NOMO-1 treated with dmso at 0.1 percent for 144 hours (cell line): Measurements from ENCODE around the gene MRGPRX1.
"Not testable (repeated sequence)": the region's sequence is repeated elsewhere in the genome, so short reads cannot be mapped to it uniquely, and the experiment has no call there.

ENCODE experiments used
- DNase-seq: peaks from one replicate; lab custom pipeline; 2025; ENCODE audit not compliant: unreplicated experiment; lab: John Stamatoyannopoulos, UW

Gene MRGPRX1

DNA sequence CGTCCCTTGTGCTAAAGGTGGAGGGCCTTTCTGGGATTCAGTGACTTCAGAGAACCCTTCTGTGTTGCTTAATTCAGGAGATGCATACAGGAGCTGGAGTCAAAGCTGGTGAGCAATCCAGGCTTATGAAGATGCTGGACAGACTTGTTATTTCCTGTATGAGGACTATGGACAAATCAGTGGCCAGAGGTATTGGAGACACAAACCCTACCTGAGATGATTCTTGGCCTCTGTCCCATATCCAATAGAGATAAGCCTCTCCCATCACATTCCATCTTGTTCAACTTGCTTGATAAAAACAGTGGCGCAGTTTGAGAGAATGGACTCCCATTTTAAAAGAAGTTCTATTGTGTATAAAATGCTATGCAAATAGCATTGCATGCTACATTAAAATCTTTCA, at the start of gene MRGPRX1:
TSS of gene MRGPRX1 (minus strand) at position 101 of the 400 bp plus-strand sequence. CDS start 4,630 bp downstream, outside the sequence.
- no peak for DNase-seq

DNA sequence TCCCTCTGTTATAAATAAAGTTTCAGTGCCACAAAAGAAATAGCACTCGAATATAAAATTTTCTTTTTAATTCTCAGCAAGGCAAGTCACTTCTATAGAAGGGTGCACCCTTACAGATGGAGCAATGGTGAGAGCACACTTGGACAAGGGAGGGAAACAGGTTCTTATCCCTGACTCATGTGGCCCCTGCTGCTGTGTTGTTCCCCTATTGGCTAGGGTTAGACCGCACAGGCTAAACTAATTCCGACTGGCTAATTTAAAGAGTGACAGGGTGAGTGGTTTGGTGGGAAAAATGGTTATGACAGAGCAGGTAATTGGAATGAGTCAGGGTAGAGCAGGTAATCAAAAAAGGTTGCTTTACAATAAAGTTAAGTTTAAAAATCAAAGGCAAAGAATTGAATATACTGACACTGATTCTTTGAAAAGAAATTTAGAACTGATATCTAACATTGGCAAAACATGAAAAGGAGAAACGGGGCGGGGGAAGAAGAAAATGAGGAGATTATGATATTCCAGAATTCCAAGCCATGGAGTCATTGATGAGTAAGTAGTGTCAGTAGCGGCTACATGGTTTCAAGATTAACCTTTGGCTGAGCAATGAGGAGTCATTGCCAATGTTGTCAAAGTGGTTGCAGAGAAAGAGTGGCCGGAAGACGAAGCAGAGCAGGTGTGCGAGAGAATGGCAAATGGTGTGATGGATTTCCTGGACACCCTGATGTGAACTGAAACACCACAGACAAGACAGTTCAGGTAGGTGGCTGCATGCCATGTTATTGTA, 48.4 kb upstream of the MRGPRX1 start:
- DNase-seq, result no peak

DNA sequence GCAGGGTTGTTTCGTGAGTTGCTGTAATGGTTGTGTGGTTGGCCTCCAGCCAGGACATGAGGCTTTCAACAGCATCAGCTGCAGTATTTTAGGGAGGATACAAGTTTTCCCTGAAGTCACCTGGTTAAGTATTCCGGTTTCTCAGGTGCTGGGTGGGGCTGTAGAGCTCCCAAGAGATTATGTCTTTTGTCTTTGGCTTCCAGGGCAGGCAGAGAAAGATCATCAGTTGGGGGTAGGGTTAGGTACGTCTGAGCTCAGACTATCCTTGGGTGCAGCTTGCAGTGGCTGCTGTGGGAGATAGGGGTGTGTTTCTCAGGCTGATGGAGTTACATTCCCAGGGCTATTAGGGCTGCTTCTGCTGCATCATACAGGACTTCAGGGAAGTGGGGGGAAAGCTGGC, 47.5 kb upstream of the MRGPRX1 start:
- no peak for DNase-seq

DNA sequence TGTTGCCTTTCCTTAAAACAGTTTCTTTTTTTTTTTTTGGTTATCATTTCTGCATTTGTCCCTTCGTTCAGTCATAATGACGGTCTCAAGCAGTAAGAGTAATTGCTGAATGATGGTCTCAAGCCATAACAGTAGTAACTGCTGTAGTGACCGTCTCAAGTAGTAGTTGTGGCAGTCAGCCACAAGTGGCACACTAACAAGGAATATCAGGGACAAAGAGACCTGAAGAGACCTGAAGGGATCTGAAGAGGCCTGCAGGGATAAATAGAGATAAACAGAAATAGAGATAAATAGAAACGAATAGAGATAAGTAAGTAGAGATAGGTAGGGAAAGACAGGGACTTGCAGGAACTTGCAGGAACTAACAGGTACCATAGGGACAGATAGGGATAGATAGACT, 42.7 kb upstream of the MRGPRX1 start:
- DNase-seq, result no peak

DNA sequence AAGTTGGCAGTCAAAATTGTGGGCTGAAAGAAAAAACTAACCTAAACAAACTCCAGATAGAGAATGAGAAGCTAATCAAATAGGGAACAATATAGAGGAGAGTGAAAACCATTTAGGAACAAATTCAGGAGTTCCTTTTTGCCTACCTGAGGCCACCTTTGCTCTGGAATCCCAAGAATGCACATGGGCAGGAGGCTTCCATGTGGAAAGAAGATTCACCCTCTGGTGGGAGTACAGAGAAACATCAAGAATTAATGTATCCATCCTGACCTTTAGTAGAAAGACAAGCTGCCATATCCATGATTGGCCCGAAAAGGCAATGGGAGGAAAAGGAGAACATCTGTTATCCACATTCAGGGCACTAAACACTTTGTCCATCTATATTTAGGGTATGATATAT, 35.0 kb upstream of the MRGPRX1 start:
- DNase-seq, result no peak

DNA sequence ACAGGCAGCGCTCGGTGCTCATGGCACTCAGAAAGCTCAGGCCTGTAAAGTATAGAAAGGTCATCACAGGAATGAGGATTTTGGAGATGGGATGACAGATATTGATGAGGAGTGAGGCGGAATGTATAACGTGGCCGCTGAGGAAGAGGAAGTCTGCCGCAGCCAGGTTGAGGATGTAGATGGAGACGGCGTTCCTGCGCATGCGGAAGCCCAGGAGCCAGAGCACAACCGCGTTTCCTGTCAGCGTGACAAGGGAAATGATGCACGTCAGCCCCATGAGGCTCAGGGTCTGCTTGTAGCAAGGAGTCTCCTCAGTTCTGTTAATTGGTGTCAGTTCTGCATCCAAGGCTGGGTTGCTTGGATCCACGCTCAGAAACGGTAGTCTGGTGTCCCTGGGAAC, 33.1 kb upstream of the MRGPRX1 start:
- DNase-seq, result no peak

DNA sequence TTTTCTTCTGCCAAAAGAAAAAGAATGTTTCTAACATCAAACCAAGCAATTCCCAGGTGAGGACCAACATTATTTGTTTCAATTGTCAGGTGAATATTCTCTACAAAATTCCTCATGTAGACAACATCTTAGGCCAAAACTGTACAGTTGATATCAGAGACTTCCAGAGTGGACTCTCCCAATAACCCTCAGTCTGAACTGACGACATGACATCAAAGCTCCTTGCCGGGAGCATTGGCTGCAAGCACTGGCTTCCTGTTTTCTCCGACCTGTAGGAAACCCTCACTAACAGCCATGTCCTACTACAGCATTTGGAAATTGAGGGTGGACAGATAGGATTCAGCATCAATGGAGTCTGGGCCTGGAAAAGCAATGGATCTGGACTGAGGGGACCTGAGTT, 30.5 kb upstream of the MRGPRX1 start:
- no peak for DNase-seq

DNA sequence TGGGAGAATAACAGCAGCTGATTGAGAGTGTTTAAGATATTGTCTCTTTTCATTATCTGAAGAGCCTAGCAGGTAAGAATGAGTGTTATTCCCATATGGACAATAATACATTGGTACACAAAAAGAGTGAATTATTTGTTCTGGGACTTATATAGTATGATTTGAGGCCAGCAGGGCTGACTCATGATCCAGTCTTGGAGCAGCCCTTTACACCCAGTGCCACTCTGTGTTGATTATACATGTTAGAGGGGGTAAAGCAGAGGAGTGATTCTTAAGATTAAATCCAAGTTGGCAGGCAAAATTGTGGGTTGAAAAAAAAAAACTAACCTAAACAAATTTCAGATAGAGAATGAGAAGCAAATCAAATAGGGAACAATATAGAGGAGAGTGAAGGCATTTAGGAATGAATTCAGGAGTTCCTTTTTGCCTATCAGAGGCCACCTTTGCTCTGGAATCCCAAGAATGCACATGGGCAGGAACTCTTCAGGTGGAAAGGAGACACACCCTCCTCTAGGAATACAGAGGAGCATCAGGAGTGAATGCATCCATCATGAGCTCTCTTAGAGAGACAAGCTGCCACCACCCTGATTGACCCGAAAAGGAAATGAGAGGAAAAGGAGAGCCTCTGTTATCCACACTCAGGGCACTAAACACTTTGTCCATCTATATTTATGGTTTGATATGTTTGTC, 19.2 kb upstream of the MRGPRX1 start:
- DNase-seq, result no peak

DNA sequence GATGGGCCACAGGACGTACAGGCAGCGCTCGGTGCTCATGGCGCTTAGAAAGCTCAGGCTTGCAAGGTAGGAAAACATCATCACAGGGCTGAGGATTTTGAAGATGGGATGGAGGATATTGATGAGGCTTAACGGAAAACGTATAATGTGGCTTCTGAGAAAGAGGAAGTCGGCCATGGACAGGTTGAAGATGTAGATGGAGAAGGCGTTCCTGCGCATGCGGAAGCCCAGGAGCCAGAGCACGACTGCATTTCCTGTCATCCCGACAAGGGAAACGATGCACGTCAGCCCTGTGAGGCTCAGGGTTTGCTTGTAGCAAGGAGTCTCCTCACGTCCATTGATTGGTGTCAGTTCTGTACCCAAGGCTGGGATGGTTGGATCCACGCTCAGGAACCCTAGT, 17.4 kb upstream of the MRGPRX1 start:
- DNase-seq, result no peak

DNA sequence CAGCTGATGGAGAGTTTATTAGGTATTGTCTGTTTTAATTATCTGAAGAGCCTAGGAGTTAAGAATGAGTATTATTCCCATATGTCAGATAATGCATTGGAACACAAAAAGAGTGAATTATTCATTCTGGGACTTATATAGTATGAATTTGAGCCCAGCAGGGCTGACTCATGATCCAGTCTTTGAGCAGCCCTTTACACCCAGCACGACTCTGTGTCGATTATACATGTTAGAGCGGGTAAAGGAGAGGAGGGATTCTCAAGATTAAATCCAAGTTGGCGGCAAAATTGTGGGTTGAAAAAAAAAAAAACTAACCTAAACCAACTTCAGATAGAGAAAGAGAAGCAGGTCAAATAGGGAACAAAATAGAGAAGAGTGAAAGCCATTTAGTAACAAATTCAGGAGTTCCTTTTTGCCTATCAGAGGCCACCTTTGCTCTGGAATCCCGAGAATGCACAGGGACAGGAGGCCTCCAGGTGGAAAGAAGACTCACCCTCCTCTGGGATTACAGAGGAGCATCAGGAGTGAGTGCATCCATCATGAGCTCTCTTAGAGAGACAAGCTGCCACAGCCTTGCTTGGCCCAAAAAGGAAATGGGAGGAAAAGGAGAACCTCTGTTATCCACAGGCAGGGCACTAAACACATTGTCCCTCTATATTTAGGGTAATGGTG, 3.1 kb downstream of the MRGPRX1 start:
- no peak for DNase-seq

DNA sequence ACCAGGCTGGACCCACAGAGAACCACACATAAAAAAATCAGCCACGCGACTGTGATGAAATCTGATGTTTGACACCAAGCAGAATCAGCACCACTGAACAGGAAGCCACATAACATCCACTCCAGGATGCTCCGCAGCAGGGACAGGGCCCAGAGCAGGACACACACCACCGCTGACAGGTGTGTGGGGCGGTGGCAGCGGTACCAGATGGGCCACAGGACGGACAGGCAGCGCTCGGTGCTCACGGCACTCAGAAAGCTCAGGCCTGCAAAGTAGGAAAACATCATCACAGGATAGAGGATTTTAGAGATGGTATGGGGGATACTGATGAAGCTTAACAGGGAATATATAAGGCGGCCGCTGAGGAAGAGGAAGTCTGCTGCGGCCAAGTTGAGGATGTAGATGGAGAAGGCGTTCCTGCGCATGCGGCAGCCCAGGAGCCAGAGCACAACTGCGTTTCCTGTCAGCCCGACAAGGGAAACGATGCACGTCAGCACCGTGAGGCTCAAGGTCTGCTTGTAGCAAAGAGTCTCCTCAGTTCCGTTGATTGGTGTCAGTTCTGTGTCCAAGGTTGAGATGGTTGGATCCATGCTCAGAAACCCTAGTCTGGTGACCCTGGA, 4.9 kb downstream of the MRGPRX1 start:
- DNase-seq, result no peak

DNA sequence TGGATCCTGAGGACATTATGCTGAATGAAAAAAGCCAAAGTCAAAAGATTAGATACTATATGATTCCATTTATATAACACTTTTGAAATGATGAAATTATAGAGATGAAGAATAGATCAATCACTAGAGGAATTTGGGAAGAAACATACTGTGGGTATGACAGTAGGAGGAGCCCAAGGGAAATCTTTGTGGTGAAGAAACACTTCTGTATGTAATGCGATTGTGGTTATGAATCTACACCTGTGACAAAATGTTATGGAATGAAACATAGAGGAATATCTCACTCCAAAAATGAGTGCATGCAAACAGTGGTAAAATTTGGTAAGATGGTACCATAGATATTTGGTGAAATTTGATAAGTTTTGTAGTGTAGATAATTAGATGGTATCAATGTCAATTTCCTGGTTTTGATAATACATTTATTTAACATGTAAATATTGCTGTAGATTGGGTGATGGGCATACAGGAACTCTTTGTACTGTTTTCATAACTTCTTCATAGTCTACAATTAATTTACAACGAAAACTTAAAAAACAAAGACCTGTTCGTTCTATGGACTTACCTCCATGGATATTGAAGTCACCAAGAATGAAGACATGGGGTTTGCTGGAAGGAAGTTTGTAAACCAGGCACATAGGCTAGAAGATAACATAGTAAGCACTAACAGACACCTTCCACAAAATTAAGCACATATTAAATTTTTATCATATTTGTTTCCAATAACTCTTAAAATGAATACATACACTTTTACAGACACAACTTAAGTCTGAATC, 11.5 kb downstream of the MRGPRX1 start:
- no peak for DNase-seq

DNA sequence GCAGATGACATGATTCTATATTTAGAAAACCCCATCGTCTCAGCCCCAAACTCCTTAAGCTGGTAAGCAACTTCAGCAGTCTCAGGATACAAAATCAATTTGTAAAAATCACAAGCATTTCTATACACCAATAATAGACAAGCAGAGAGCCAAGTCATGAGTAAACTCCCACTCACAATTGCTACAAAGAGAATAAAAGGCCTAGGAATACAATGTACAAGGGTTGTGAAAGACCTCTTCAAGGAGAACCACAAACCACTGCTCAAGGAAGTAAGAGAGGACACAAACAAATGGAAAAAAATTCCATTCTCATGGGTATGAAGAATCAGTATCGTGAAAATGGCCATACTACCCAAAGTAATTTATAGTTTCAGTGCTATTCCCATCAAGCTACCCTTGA, 13.8 kb downstream of the MRGPRX1 start:
- not testable (repeated sequence) for DNase-seq

DNA sequence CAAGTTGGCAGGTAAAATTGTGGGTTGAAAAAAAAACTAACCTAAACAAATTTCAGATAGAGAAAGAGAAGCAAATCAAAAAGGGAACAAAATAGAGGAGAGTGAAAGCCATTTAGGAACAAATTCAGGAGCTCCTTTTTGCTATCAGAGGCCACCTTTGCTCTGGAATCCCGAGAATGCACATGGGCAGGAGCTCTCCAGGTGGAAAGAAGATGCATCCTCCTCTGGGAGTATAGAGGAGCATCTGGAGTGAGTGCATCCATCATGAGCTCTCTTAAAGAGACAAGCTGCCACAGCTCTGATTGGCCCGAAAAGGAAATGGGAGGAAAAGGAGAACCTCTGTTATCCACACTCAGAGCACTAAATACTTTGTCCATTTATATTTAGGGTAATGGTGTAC, 26.3 kb downstream of the MRGPRX1 start:
- DNase-seq, result no peak

DNA sequence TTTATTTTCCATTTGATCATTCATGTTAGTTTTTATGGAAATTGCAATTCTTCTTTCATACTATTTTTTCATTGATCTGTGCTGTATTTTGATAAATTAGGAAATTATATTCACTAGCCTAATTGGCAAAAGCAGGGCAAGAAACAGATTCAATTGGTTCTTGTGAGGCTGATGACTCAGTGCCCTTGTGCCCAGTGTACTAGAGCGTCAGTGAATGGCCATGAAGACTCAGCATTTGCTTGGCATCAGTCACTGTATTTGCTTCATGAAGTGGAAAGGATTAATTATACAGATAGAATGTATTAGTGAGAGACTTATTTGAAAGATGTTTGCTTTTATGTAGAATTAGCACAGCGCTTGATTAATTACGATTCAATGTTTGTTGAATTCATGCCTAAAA, 31.8 kb downstream of the MRGPRX1 start:
- no peak for DNase-seq

DNA sequence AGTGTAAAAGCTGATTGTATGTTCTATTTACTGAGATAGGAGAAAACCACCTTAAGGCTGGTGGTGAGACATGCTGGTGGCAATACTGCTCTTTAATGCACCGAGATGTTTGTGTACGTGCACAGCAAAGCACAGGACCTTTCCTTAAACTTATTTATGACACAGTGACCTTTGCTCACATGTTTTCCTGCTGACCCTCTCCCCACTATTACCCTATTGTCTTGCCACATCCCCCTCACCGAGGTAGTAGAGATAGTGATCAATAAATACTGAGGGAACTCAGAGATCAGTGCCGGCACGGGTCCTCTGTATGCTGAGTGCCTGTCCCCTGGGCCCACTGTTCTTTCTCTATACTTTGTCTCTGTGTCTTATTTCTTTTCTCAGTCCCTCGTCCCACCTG, 38.6 kb downstream of the MRGPRX1 start:
- DNase-seq, result not testable (repeated sequence)

DNA sequence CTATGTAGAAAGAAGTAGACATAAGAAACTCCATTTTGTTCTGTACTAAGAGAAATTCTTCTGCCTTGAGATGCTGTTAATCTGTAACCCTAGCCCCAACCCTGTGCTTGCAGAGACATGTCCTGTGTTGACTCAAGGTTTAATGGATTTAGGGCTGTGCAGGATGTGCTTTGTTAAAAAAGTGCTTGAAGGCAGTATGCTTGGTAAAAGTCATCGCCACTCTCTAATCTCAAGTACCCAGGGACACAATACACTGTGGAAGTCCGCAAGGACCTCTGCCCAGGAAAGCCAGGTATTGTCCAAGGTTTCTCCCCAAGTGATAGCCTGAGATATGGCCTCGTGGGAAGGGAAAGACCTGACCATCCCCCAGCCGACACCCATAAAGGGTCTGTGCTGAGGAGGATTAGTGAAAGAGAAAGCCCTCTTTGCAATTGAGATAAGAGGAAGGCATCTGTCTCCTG, 39.0 kb downstream of the MRGPRX1 start:
- DNase-seq, result not testable (repeated sequence)

DNA sequence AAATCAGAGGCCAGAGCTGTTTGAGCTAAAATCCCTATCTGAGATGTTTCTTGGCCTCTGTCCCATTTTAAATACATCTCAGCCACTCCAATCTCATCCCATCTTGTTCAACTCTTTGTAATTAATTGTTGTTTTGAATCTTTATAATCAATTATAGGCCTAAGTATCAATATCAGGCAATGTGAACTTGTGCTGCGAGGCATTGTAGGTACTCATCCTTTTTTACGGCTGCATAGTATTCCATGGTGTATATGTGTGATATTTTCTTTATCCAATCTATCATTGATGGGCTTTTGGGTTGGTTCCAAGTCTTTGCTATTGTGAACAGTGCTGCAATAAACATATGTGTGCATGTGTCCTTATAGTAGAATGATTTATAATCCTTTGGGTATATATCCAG, 47.5 kb downstream of the MRGPRX1 start:
- DNase-seq, result not testable (repeated sequence)

DNA sequence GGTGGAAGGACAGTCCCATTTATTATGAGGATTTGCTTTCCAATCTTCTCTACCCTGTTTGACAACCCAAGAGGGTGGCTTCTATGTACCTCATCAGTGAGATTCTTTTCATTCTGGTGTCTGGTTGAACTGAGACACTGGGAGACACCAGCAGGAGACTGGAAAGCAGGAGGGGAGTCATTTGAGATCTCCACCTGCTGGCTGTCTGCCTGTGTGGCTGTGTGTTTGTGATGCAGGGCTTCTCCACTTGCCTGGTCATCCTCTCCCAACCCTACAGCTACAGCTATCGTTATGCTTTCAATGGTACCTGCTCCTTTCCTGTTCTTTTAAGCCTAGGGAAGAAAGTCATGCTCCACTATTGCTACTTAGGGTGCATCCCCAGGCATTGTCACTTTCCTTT, 48.6 kb downstream of the MRGPRX1 start:
- DNase-seq, result no peak
